CD14-positive monocyte (primary cell): ENCODE data around the gene NUMBL. TPM values are rescaled to one million over a fixed set of nuclear protein-coding genes. Genes with fewer than 3 reads are reported as not detected.

Experiments used
- DNase-seq, 3 donors: peaks; one replicate each; pipeline ENCODE4 v3.0.0-alpha.2; 2011 to 2022
- H2AFZ ChIP-seq: 2 replicates; pipeline ENCODE4 v1.6.0; 2012; ENCODE audit warnings: mild to moderate bottlenecking, low read depth, low read length, inconsistent platforms; ENCODE audit not compliant: insufficient read depth, poor library complexity, severe bottlenecking
- H3K27ac ChIP-seq, 2 donors: 1 replicate in 1 of 2; 2 replicates in 1 of 2; pipeline ENCODE4 v1.5.1; 2012 to 2013; ENCODE audit warnings: low read length in 2 of 2, control low read depth in 1 of 2, inconsistent platforms in 1 of 2, low read depth in 1 of 2, mild to moderate bottlenecking in 1 of 2
- H3K27me3 ChIP-seq, 2 donors: one replicate each; pipeline versions ENCODE4 v1.6.0 to v1.6.1; 2011 to 2013; ENCODE audit warnings: low read length in 2 of 2; ENCODE audit not compliant: control insufficient read depth in 2 of 2, insufficient read depth in 2 of 2
- H3K36me3 ChIP-seq, 2 donors: replicated peaks in 1 of 2; 1 replicate in 1 of 2; 2 replicates in 1 of 2; pipeline versions ENCODE4 v1.5.1 to v1.6.1; 2012 to 2013; ENCODE audit warnings: low read length in 2 of 2, control low read depth in 1 of 2, inconsistent platforms in 1 of 2, mild to moderate bottlenecking in 1 of 2; ENCODE audit not compliant: insufficient read depth in 2 of 2, control insufficient read depth in 1 of 2
- H3K4me1 ChIP-seq, 2 donors: 1 replicate in 1 of 2; 2 replicates in 1 of 2; pipeline versions ENCODE4 v1.5.1 to v1.6.1; 2012 to 2013; ENCODE audit warnings: low read length in 2 of 2, control low read depth in 1 of 2, inconsistent platforms in 1 of 2, mild to moderate bottlenecking in 1 of 2, moderate library complexity in 1 of 2; ENCODE audit not compliant: insufficient read depth in 2 of 2, control insufficient read depth in 1 of 2
- H3K4me2 ChIP-seq: replicated peaks from 2 replicates; pipeline ENCODE3; 2012; ENCODE audit warnings: low read length, moderate library complexity, mild to moderate bottlenecking; ENCODE audit not compliant: poor library complexity, severe bottlenecking; ENCODE audit errors: extremely low read depth
- H3K4me3 ChIP-seq, 3 experiments: fragments of 200-600 bp in 1 of 3; sonication (generic) in 1 of 3; replicated peaks in 1 of 3; 1 replicate in 2 of 3; 2 replicates in 1 of 3; pipeline ENCODE4 v1.5.1; 2011 to 2013; ENCODE audit warnings: low read length in 3 of 3, mild to moderate bottlenecking in 3 of 3, control low read depth in 2 of 3, low read depth in 2 of 3, inconsistent platforms in 1 of 3, moderate library complexity in 1 of 3
- H3K79me2 ChIP-seq: 2 replicates; pipeline ENCODE4 v1.6.0; 2012; ENCODE audit warnings: mild to moderate bottlenecking, control low read depth, inconsistent platforms, low read length, moderate library complexity; ENCODE audit not compliant: insufficient read depth
- H3K9ac ChIP-seq: 2 replicates; pipeline ENCODE4 v1.6.0; 2017; ENCODE audit warnings: low read length, mild to moderate bottlenecking; ENCODE audit not compliant: insufficient read depth, poor library complexity, severe bottlenecking
- H3K9me3 ChIP-seq, 2 donors: replicated peaks in 1 of 2; 1 replicate in 1 of 2; 2 replicates in 1 of 2; pipeline versions ENCODE4 v1.5.1 to v1.6.1; 2012 to 2013; ENCODE audit warnings: low read length in 2 of 2, control low read depth in 1 of 2; ENCODE audit not compliant: control insufficient read depth in 1 of 2, insufficient read depth in 1 of 2
- H4K20me1 ChIP-seq: 2 replicates; pipeline ENCODE4 v1.6.0; 2012; ENCODE audit warnings: mild to moderate bottlenecking, low read length, control low read depth, moderate library complexity; ENCODE audit not compliant: insufficient read depth
- H3K27ac Mint-ChIP-seq, 7 donors: one replicate each; pipeline ENCODE4 v1.8.0; 2020; ENCODE audit warnings: mild to moderate bottlenecking in 7 of 7, mixed read lengths in 7 of 7, moderate library complexity in 6 of 7, inconsistent platforms in 2 of 7
- H3K27me3 Mint-ChIP-seq, 3 donors: one replicate each; pipeline ENCODE4 v1.8.0; 2021 to 2022; ENCODE audit warnings: low read depth in 3 of 3, mild to moderate bottlenecking in 3 of 3, mixed read lengths in 3 of 3, moderate library complexity in 3 of 3, inconsistent platforms in 1 of 3
- H3K36me3 Mint-ChIP-seq, 2 donors: one replicate each; pipeline ENCODE4 v1.8.0; 2020; ENCODE audit warnings: mixed read lengths in 2 of 2, inconsistent platforms in 1 of 2, mild to moderate bottlenecking in 1 of 2
- H3K4me1 Mint-ChIP-seq: one replicate; pipeline ENCODE4 v1.8.0; 2020; ENCODE audit warnings: mild to moderate bottlenecking, mixed read lengths
- H3K4me3 Mint-ChIP-seq, 2 donors: one replicate each; pipeline ENCODE4 v1.8.0; 2020; ENCODE audit warnings: mild to moderate bottlenecking in 2 of 2, mixed read lengths in 2 of 2, moderate library complexity in 1 of 2
- H3K9me3 Mint-ChIP-seq, 7 donors: one replicate each; pipeline ENCODE4 v1.8.0; 2020 to 2022; ENCODE audit warnings: mixed read lengths in 7 of 7, mild to moderate bottlenecking in 6 of 7, moderate library complexity in 6 of 7, inconsistent platforms in 2 of 7
- WGBS: methylation state at CpG from one replicate; pipeline ENCODE4 v1.1.5; 2013; ENCODE audit warnings: missing lambda C conversion rate; ENCODE audit not compliant: insufficient coverage; 5-methylcytosine and 5-hydroxymethylcytosine counted together
- intact Hi-C, 2 donors: fragments of 100-400 bp; cut with micrococcal nuclease; formaldehyde crosslinking; loops; one replicate each; pipeline versions ENCODE4 v1.15.0 to v1.15.1; 2023
- polyA plus RNA-seq, 3 donors: library from polyadenylated mRNA; depleted of rRNA in 1 of 3; unstranded in 2 of 3; stranded (reverse) in 1 of 3; fragments of 300-500 nt in 2 of 3; fragments of >200 nt in 1 of 3; fragmentation: Illumina TruSeq in 2 of 3; gene quantifications; 1 replicate in 2 of 3; 2 replicates in 1 of 3; pipeline ENCODE4 v1.2.3, GENCODE V29; 2012 to 2021
- TF ChIP-seq, protein P1 (sequence below): fragments of 200-600 bp; IDR thresholded peaks from one replicate; pipeline ENCODE4 v1.8.0; 2022; ENCODE audit warnings: antibody characterized with exemption, mild to moderate bottlenecking

The NUMBL gene
- polyA plus RNA-seq, 3 donors = 0.12 to 7.2 (median 0.45) TPM

DNA sequence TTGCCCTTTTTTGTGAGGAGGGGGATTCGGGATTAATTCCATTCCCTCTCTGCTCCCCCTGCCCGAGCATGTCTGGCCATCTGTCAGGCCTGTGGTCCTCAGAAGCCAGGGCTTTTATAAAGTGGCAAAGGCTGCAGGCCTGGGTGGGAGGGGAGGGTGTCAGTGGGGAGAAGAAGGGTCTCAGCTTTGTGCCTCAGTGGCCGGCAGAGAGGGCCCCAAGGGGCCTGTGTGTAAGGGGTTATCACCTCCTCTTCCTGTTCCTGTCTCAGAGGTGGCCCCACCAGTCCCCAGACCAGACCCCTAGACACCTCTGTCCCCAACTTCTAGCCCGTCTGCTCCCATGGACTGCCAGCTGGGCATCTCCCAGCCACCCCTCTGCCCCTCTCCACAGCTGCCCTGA, 3.4 kb upstream of the NUMBL start:
- peaks cover 0 to 3% of the 10 kb centered on the region in 2 donors for H3K27me3 ChIP-seq
- H3K4me3 Mint-ChIP-seq = no peak overlapping the region
- H3K27ac Mint-ChIP-seq = peak overlapping the region in 1 of 7 donors; percentile 55
- TF ChIP-seq, protein P1, sequence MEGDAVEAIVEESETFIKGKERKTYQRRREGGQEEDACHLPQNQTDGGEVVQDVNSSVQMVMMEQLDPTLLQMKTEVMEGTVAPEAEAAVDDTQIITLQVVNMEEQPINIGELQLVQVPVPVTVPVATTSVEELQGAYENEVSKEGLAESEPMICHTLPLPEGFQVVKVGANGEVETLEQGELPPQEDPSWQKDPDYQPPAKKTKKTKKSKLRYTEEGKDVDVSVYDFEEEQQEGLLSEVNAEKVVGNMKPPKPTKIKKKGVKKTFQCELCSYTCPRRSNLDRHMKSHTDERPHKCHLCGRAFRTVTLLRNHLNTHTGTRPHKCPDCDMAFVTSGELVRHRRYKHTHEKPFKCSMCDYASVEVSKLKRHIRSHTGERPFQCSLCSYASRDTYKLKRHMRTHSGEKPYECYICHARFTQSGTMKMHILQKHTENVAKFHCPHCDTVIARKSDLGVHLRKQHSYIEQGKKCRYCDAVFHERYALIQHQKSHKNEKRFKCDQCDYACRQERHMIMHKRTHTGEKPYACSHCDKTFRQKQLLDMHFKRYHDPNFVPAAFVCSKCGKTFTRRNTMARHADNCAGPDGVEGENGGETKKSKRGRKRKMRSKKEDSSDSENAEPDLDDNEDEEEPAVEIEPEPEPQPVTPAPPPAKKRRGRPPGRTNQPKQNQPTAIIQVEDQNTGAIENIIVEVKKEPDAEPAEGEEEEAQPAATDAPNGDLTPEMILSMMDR = no peak
- no peaks in the 10 kb centered on the region for H3K9me3 ChIP-seq
- intact Hi-C loops = no loop called here
- H3K4me1 ChIP-seq = peaks cover 11 to 19% of the 10 kb centered on the region in 2 donors
- H2AFZ ChIP-seq = no peak overlapping the region
- DNase-seq = no peak
- no peaks in the 10 kb centered on the region for H4K20me1 ChIP-seq
- 90% methylated on average over 1 of the region's 4 CpGs for WGBS
- no peak overlapping the region for H3K4me2 ChIP-seq
- no peak overlapping the region for H3K4me3 ChIP-seq
- H3K9ac ChIP-seq = no peak overlapping the region
- H3K27ac ChIP-seq = no peak overlapping the region
- peaks cover 30 to 42% of the 10 kb centered on the region in 2 donors for H3K36me3 ChIP-seq
- H3K4me1 Mint-ChIP-seq = peaks cover 7% of the 10 kb centered on the region
- H3K27me3 Mint-ChIP-seq = peaks cover 0 to under 1% (median 0%) of the 10 kb centered on the region in 3 donors
- H3K36me3 Mint-ChIP-seq = peaks cover 35 to 65% of the 10 kb centered on the region in 2 donors
- no peaks in the 10 kb centered on the region for H3K79me2 ChIP-seq
- no peaks in the 10 kb centered on the region for H3K9me3 Mint-ChIP-seq

DNA sequence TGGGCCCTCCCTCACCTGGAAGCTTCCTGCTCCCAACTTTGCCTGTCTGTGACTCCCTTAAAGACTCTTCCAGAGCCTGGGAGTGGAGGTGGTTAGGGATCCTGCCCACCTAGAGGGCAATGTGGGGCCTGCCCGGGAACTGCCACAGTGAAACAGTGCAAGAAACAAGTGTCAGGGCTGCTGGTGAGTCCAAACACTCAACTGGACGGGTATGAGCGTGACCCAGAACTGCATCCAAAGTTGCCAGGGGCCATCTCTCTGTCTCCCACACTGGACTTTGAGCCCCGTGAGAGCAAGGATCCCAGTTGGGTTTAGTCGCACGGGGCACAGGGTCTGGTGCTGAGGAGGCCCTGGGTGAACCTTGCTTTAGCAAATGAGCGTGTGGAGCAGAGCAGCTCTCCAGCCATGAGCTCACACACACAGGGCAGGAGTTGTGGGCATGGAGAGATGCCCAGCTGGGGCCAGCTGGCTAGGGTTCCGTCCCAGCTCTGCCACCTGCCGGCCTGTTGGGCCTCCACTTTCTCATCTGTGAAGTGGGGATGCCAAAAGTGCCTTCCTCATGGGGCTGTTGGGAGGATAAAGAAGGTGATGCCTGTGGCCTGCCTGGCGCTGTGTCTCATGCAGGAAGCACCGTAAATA, 2.8 kb upstream of the NUMBL start:
- Histone ChIP-seq H3K4me1 (peaks cover 11 to 19% of the 10 kb centered on the region in 2 donors), H3K79me2 (no peaks in the 10 kb centered on the region), H3K27ac (no peak overlapping the region), H3K27me3 (peaks cover 0 to 3% of the 10 kb centered on the region in 2 donors), H3K36me3 (peaks cover 30 to 42% of the 10 kb centered on the region in 2 donors), H3K9me3 (no peaks in the 10 kb centered on the region), H4K20me1 (no peaks in the 10 kb centered on the region), H2AFZ (no peak overlapping the region), H3K4me2 (no peak overlapping the region), H3K4me3 (no peak overlapping the region), H3K9ac (no peak overlapping the region)
- H3K9me3 Mint-ChIP-seq = no peaks in the 10 kb centered on the region
- H3K27ac Mint-ChIP-seq = no peak overlapping the region
- H3K27me3 Mint-ChIP-seq = no peaks in the 10 kb centered on the region
- no peak for DNase-seq
- H3K36me3 Mint-ChIP-seq = peaks cover 33 to 62% of the 10 kb centered on the region in 2 donors
- TF ChIP-seq, protein P1 = no peak
- intact Hi-C loops = no loop called here
- H3K4me1 Mint-ChIP-seq = peaks cover 7% of the 10 kb centered on the region
- H3K4me3 Mint-ChIP-seq = no peak overlapping the region
- WGBS = 94% methylated on average over 7 of the region's 11 CpGs
